NCI-H226 (cell line): ENCODE results near the gene MIOX.

Experiments
- DNase-seq: peaks from one replicate; pipeline ENCODE4 v3.0.0-alpha.2; 2015

MIOX gene

DNA sequence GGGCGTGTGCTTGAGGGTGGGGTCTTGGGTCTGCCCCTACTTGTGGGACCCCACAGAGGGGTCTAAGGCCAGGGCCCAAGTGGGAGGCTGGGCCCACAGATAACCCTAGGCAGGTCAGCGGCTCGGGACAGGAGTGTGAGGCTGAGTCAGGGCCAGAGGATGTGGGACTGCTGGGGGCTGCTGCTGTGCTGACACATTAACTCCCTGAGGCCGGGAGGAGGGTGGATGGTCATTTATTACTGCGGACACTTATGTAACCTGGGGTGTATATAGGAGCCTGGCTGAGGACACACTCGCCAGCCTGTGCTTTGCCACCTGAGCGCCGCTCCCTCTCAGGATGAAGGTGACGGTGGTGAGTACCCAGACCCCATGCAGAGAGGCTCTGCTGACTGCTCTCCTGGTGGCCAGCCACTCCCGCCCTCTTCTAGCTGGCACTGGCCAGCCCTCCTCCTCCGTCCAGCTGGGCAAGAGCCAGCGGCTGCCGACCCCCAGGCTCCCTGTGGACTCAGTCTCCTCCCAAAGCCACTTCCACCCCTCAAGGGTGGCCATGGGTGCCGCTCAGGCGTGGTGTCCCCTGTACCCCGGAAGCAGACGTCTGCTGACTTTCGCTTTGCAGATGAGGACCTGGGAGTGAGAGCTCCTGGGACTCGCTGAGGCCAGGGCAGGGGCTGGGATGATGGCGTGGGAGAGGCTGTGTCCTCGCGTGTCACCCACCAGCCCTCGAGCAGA lies at the start of gene MIOX:
Gene MIOX (plus strand): TSS at position 299 of the 729 bp plus-strand sequence. CDS start 39 bp downstream, at position 338.
- DNase-seq, result no peak

DNA sequence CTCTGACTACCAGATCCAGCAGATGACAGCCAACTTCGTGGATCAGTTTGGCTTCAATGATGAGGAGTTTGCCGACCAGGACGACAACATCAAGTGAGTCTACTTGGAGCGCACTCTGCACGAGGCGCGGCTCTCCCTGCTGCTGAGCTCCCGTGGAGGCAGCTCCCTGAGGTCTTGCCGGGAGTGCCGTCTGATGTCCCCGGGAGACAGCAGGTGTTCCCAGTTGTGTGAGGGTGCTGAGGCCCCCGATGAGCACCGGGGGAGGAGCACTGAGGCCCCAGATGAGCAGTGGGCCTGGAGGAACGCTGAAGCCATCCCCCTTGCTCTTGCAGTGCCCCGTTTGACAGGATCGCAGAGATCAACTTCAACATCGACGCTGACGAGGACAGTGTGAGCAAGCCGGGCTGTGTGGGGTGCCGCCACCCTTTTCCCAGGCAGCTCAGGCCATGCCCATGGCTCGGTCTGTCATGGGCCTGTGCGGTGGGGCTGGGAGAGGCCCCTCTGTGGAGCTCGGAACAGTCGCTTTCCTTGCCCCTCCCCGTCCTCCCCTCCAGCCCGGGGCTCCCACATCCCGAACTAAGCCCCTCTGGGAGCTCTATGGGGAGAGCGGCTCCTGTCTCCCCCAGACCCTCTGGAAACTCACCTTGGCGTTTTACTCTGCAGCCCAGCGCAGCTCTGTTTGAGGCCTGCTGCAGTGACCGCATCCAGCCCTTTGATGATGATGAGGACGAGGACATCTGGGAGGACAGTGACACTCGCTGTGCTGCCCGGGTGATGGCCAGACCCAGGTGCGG lies 49.0 kb upstream of the MIOX start:
- no peak for DNase-seq

DNA sequence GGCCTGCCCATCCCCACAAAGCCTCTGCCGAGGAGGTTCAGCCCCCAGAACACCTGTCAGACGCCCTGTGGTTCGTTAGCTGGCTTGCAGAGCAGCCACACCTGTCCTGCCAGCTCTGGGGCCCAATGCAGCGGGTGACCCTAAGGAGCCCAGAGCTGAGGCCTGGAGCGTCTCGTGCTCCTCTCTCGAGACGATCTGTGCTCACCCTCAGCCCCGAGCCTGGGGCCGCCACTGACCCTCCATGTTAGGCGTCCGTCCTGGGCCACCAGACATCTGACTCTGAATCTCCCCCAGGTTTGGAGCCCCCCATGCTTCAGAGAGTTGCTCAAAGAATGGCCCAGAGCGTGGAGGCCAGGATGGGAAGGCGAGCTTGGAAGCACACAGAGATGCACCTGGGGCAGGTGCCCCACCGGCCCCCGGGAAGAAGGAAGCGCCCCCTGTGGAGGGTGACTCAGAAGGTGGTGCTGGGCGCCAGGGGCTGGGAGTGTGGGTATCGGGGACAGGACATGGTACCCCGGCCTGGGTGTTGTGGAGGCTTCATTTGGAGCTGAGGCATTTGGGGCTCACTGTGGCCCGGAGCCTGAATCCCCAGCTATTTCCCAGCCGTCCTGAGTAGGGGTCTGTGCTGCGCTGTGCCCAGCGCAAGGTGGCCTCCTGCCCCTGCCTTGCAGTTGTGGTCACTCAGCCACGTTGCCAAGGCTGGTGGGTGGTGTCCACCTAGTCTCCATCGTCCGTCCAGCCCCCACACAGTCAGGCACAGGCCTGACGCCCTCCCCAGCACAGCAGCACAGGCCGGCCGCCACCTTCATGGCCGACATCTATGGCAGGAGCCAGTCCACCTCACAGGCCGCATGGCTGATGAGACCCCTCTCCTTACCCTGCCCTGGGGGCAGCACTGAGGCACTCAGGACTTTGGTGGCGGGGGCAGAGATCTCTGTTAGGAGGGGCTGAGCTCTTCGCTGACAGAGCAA lies 48.1 kb upstream of the MIOX start:
- no peak for DNase-seq

DNA sequence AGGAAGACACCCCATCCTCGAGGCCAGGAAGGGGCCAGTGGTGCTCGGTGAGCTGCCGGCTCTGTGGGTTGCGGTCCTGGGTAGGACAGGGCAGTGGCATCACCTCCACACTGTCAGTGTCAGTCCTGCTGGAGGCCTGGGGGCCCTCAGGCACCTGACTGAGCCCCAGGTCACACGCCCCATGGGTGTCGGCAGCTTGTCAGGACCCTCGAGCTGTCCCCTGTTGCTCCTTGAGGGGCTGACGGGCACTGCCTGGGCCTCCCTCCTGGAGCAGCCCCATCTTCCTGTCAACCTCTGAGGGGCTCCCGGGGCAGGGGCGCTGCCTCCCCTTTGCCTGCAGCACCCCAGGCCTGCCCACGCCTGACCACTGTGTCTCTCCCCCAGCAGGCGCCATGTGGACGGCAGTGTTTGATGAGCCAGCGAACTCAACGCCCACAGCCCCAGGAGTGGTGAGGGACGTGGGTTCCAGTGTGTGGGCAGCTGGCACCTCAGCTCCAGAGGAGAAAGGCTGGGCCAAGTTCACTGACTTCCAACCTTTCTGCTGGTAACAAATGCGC lies 47.3 kb upstream of the MIOX start:
- DNase-seq, result no peak

DNA sequence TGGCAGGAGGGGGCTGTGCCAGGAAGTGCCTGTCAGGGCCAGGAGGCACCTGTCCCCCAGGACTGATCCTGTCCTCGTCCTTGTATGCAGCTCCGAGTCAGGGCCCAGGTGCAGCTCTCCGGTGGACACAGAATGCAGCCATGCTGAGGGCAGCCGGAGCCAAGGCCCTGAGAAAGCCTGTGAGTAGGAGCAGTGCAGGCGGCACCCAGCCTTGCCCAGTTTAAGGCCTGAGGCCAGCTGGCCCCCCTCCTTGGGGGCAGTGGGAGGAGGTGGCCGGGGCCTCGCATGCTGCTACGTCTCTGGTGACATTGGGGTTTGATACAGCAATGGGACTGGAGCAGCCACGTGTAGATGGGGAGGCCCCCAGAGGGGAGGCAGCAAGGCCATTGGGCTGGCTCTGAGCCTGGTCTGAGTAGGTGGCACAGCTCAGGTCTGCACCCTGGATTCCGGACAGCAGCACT lies 46.8 kb upstream of the MIOX start:
- DNase-seq, result no peak

DNA sequence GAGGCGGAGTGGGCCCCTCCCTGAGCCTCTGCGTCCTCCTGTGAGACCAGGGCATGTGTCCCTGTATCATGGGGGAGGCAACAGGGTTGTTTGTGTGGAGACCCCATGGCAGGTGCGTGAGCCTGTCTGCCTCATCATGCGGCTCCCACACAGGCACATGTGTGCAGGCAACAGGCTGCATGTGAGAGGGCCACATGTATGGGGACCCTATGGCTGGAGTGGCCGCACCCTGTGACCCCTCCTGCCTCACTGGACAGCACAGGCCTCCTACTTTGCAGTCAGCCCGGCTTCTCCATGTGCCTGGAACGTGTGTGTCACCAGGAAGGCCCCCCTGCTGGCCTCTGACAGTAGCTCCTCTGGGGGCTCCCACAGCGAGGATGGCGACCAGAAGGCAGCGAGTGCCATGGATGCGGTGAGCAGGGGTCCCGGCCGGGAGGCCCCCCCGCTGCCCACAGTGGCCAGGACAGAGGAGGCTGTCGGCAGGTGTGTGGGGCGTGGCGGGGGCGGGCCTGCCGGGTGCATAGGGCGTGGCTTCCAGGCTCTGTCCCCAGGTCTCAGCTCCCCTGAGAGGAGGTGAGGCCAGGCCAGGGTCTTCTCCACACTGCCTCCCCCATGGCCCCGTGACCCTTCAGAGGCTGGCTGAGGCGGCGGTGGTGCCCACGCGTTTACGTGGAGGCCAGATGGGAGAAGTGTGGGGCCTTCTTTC lies 46.0 kb upstream of the MIOX start:
- DNase-seq, result no peak

DNA sequence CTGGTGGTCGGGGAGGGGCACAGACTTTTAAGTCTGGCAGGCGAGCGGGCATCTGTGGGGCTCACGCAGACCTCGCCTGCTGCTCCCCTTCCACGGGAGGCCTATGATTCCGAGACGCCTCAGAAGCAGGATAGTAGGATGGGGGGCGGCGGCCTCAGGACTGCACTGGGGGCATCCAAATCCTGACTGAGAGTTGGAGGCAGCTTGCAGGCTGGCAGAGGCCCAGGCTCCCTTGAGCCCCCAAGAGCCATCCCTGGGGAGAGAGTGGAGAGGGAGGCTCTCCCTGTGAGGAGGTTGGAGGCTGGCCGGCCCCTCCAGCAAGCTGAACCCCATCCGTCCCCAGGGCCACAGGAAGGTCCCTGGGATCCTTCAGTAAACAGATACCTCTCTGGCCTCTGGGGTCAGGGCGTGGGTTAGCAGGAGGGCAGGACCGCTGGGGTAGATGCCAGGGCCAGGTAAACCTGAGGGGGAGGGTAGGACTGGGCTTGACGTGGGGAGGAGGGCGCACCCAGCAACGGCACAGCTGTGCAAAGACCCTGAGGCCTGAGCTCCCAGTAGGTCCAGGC lies 45.1 kb upstream of the MIOX start:
- DNase-seq, result no peak

DNA sequence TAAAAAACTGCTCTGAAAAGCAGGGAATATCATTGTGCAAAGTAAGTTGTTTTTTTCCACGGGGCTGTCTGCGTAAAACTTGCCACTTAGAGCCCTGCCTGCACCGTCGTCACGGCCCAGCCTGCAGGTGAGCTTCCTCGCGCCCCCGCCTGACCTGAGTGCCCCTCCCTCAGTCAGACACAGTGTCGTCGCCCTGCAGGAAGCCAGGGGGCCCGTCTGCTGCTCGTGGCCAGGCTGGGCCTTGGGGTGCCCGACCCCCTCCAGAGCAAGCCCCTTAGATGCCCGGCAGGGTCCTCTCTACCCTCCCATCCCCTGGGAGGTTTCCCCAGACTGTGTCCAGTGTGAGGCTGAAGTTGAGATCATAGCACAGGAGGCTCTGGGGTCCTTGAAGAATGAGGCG lies 43.5 kb upstream of the MIOX start:
- DNase-seq, result no peak

DNA sequence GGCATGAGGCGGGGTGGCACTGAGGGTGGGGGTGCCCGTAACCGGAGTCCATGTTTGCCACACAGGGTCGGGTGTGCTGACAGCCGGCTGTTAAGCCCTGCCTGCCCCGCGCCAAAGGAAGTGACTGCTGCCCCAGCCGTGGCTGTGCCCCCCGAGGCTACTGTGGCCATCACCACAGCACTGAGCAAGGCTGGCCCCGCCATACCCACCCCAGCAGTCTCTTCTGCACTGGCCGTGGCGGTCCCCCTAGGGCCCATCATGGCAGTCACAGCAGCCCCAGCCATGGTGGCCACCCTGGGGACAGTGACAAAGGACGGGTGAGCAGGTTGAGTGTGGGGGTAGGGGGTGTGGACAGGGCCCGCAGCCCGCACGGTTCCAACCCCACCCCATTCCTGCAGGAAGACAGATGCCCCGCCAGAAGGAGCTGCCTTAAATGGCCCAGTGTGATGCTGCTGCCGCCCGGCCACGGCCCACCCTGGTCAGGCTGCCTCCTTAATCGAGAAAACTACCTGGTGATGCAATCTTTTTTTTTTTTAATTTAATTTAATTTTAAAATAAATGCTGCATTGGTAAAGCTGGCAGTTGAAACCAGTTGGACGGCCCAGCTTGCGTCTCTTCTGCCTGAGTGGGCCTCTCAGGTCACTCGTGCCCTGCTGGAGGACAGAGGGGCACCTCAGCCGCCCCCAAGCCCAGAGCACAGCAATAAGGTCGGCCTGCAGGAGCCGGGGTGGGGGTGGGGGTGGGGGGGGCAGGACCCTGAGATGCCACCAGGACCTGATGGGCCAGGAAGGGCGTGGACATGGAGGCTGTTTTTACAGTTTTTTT lies 42.6 kb upstream of the MIOX start:
- DNase-seq, result no peak

DNA sequence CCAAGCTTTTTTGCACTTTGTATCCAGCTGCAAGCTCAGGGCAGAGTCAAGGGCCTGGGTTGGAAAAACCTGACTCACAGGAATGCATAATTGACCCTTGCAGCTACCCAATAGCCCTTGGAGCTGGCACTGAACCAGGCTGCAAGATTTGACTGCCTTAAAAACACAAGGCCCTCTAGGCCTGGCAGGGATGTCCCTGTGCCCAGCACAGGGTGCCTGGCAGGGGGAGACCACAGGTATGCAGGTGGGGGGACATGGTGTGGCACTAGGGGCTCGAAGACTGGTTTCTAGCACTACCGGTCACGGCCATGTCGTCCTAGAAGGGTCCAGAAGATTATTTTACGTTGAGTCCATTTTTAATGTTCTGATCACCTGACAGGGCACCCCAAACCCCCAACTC lies 42.0 kb upstream of the MIOX start:
- DNase-seq, result no peak

DNA sequence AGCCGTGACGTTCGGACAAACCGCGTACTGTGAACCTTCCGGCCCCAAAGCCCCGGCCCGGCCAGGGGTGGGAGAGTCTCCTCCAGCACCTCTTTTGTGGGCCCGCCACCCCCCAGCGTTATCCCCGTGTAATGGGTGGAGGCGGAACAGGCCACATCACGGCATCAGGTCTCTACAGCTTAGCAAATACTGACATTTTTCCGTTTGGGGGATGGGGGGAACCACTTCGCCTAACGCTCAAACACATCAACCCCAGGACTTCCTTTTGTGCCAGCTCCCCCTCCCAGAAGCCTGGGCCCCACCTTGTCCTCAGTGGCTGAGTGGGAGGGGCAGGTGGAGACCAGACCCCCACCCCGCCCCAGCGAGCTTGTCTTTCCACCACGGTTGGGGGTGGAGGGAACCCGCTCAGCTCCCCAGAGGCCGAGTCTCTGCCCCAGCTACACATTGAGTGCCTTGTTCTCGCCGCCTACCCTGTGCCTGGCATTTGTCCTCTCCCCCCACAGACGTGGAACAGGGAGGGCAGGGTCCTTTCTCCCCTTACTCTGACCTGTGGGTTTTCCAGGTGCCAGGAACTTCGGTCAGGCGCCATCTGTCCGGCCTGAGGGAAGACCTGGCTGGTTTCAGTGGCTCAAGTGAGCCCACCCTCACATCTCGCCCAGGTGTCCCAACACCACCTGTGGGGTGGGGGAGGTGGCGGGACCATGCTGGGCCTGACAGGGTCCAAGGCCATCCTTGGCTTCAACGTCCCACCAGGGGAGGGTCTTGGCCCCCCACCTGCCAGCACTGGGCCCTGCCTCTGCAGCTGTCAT lies 41.4 kb upstream of the MIOX start:
- no peak for DNase-seq

DNA sequence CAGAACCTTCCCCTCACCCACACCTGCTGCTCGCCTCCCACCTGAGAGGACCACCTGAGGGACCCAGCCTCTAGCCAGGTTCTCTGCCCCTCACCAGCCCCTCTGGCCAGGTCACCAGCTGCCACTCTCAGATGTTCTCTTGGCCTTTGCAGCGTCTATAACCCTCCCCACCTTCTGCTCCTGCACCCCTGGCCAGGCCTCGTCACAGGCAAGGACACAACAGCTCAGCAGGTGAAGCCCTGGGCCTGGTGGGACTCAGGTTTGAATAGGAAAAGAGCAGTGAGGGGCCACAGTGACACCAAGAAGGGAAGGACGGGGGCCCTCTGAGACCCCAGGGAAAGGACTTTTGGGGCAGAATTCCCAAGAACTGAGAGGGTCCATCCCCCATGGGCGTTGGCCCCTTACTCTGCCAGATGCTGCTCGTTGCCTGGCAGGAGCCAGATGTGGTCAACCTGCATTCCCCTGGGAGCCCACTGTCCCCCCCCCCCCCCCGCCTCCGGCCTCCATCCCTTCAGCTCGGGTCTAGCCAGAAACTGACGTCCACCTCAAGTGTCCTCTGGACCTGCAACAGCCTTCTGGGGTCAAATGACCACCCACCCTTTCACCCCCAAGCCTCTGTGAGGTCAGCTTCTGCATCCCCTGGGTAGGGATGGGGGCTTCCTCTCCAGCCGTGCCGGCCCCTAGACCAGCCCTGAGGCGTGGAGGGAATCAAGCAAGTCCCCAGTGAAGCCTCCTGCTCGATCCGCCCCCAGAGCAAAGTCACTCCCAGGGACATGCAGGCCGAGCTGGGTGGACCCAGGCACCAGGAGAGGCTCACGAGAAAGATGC lies 40.6 kb upstream of the MIOX start:
- no peak for DNase-seq

DNA sequence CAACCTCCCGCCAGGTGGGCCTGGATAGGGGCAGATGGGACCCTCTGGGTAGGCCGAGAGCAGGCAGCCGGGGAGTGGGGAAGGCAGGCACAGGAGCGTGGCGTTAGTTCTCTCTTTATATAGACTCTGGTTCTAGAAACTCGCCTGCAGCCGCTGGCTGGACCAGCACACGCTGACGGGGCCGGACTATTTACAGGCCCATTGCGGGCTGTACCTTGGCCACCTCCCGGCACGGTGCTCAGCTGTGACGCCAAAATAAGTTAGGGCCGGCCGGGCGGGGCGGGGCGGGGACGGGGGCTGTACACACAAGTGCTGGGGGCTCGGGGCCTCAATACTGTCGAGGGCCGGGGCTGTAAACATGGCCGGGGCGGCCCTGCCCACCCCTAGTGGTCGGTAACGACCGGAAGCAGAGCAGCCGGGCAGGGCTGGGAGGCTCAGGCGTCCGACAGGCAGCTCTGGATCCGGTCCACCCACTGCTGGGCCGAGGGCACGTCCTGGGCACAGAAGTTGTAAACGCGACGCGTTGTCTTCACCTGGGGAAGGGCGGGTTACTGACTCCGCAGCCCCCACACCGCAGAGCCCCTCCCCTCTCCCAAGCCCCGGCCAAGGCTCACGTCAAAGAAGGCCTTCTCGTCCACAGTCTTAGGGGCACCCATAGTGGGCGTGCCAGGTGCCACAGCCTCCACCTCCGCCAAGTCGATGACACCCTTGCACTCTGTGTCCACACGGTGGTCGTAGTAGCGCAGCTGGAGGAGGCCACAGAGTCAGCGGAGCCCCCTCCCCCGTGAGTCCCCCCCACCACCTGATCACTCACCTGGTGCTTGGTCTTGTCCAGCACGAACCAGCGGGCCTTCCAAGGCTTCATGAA lies 39.7 kb upstream of the MIOX start:
- no peak for DNase-seq

DNA sequence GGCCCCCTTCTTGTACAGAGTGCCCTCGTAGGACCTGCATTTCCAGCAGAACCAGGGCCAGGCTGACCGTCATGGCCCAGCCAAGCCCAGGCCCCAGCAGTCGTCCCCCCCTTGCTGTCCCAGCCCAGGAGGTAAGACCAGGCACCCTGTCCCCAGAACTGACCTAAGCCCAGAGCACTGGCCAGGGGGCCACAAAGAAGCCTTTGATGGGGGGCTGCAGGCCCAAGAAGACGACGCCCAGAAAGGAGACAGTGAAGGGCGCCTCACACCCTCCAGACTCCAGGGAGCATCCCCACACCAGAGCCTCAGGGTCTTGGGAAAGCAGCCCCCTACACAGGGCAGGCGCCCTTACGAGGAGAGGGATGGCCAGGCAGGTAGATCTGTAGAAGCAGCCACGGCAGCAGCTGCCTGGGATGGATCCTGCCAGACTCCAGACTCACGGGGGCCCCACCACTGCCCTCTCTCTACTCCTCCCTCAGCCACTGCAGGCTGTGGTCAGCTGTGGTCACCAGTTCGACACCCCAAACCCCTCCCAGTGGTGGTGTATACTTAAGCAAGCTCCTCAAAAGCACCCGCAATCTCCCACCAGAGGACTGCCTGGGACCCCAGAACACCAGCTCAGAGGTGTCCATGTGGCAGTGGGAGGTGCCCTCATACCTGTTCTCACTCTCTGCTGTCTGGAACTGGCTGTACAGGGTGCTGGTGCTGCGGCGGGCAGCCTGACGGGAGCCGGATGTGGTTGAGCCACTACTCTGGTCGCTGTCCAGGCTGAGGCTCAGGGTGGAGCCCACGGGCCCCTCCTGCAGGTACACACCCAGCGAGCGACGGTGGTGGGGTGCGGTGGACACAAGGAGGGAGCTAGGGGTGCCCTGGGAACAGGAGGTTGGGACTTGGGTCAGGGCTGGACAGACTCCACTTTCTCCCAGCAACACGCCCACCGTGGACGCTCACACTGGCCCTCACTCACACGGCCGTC lies 38.8 kb upstream of the MIOX start:
- no peak for DNase-seq

DNA sequence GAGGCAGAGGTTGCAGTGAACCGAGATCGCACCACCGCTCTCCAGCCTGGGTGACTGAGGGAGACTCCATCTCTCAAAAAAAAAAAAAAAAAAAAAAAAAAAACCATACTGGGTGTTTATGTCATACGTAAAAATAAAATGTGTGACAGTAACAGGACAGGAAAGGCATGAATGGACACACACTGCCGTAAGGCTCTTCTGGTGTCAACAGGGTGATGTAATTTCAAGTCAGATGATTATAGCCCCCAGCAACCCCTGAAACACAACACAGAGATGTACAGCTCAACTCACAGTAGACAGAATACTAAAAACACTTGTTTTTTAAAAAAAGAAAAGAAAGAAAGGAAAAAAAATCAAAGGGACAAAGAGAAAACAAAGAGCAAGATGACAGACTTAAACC lies 34.0 kb upstream of the MIOX start:
- no peak for DNase-seq

DNA sequence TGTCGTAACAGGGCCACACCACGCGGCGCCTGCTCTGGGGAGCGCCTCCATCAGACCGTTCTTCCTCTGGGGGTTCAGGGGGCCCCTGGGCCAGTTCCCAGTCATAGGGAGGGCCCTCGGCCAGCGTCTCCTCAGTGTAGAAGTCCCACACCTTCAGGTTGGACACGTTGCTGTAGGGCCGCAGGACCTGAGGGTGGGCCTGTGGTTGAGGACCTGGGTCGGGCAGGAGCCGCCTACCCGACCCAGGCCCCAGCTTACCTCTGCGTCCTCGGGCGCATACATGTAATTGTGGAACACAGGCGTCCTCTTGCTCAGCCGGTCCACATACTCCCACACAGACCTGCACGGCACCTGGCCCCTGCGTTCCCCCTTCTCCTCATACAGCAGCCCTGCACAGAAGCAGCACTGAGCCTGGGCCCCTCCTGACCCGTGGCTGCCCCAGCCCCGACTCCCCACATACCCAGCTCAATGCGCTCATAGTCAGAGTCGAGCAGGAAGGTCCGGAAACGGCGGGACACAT lies 32.0 kb upstream of the MIOX start:
- no peak for DNase-seq

DNA sequence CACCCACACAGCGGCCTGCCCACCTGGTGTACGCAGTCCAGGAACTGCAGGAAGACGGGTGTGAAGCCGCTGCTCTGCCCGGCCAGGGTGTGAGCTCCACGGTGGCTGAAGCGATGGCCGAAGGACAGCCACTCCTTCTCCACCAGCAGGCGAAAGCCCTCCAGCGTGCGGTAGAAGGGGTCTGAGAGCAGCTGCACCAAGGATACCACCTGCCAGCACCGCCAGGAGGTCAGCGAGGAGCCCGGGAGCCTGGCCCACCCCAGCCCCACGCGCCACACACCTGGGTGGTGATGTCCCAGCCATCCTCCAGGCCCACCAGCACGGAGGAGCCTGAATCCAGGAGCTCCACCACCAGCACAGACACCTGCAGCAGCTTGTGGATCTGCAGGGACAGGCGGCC lies 31.5 kb upstream of the MIOX start:
- DNase-seq, result no peak
